Measurements from ENCODE around the gene SPPL3. TPM values are rescaled to one million over a fixed set of nuclear protein-coding genes. Genes with fewer than 3 reads are reported as not detected.

The SPPL3 gene
- total RNA-seq, 1 experiment from 2014 or later, result 32.5 TPM

- TF ChIP-seq STAT6 (CRISPR knock-in tag; conservative IDR thresholded peaks at IDR 0.05; ENCODE audit: low read depth), result no peak
- no peak for TF ChIP-seq GTF2I (CRISPR knock-in tag; conservative IDR thresholded peaks at IDR 0.05)
Observed at GRCh38 chr12:120719496-120720233, 184.5 kb downstream of the SPPL3 start (continued).

- H3K4me3 Mint-ChIP-seq, result no peak overlapping the region
- no peaks in the 10 kb centered on the region for H3K4me1 Mint-ChIP-seq
- DNase-seq (ENCODE audit: low spot score) (no peak), ATAC-seq (no peak)
- POLR2A ChIA-PET, result no interaction called here
- H3K9me3 Mint-ChIP-seq, result no peaks in the 10 kb centered on the region
- peaks cover 82% of the 10 kb centered on the region for H3K36me3 Mint-ChIP-seq
- H3K27me3 Mint-ChIP-seq (ENCODE audit: low read depth), result no peaks in the 10 kb centered on the region
- TF ChIP-seq ZNF232 (CRISPR knock-in tag; IDR thresholded peaks at IDR 0.05) (no peak), NR1H2 (CRISPR knock-in tag; IDR thresholded peaks at IDR 0.05) (no peak), IRF2 (CRISPR knock-in tag; IDR thresholded peaks at IDR 0.05; ENCODE audit: borderline replicate concordance, low read depth) (no peak), TEAD1 (CRISPR knock-in tag; IDR thresholded peaks at IDR 0.05) (no peak), NR3C1 (CRISPR knock-in tag; conservative IDR thresholded peaks at IDR 0.05; ENCODE audit: low read depth) (no peak), FOXP1 (CRISPR knock-in tag; IDR thresholded peaks at IDR 0.05; ENCODE audit: borderline replicate concordance) (no peak), RORB (CRISPR knock-in tag; IDR thresholded peaks at IDR 0.05) (no peak), GABPB1 (CRISPR knock-in tag; IDR thresholded peaks at IDR 0.05) (no peak), ZNF423 (CRISPR knock-in tag; IDR thresholded peaks at IDR 0.05) (no peak), CDX4 (CRISPR knock-in tag; IDR thresholded peaks at IDR 0.05; ENCODE audit: borderline replicate concordance) (no peak), CREB1 (CRISPR knock-in tag; IDR thresholded peaks at IDR 0.05) (no peak), FOXK1 (CRISPR knock-in tag; IDR thresholded peaks at IDR 0.05) (no peak), TP53 (CRISPR knock-in tag; IDR thresholded peaks at IDR 0.05) (no peak)
- TF ChIP-seq, protein P1, sequence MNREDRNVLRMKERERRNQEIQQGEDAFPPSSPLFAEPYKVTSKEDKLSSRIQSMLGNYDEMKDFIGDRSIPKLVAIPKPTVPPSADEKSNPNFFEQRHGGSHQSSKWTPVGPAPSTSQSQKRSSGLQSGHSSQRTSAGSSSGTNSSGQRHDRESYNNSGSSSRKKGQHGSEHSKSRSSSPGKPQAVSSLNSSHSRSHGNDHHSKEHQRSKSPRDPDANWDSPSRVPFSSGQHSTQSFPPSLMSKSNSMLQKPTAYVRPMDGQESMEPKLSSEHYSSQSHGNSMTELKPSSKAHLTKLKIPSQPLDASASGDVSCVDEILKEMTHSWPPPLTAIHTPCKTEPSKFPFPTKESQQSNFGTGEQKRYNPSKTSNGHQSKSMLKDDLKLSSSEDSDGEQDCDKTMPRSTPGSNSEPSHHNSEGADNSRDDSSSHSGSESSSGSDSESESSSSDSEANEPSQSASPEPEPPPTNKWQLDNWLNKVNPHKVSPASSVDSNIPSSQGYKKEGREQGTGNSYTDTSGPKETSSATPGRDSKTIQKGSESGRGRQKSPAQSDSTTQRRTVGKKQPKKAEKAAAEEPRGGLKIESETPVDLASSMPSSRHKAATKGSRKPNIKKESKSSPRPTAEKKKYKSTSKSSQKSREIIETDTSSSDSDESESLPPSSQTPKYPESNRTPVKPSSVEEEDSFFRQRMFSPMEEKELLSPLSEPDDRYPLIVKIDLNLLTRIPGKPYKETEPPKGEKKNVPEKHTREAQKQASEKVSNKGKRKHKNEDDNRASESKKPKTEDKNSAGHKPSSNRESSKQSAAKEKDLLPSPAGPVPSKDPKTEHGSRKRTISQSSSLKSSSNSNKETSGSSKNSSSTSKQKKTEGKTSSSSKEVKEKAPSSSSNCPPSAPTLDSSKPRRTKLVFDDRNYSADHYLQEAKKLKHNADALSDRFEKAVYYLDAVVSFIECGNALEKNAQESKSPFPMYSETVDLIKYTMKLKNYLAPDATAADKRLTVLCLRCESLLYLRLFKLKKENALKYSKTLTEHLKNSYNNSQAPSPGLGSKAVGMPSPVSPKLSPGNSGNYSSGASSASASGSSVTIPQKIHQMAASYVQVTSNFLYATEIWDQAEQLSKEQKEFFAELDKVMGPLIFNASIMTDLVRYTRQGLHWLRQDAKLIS (CRISPR knock-in tag; IDR thresholded peaks at IDR 0.05; ENCODE audit: borderline replicate concordance), result no peak
- TF ChIP-seq, protein P2, sequence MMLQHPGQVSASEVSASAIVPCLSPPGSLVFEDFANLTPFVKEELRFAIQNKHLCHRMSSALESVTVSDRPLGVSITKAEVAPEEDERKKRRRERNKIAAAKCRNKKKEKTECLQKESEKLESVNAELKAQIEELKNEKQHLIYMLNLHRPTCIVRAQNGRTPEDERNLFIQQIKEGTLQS (CRISPR knock-in tag; conservative IDR thresholded peaks at IDR 0.05), result no peak
- TF ChIP-seq, protein P3, sequence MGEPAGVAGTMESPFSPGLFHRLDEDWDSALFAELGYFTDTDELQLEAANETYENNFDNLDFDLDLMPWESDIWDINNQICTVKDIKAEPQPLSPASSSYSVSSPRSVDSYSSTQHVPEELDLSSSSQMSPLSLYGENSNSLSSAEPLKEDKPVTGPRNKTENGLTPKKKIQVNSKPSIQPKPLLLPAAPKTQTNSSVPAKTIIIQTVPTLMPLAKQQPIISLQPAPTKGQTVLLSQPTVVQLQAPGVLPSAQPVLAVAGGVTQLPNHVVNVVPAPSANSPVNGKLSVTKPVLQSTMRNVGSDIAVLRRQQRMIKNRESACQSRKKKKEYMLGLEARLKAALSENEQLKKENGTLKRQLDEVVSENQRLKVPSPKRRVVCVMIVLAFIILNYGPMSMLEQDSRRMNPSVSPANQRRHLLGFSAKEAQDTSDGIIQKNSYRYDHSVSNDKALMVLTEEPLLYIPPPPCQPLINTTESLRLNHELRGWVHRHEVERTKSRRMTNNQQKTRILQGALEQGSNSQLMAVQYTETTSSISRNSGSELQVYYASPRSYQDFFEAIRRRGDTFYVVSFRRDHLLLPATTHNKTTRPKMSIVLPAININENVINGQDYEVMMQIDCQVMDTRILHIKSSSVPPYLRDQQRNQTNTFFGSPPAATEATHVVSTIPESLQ (CRISPR knock-in tag; IDR thresholded peaks at IDR 0.05), result no peak
- no peak overlapping the region for H3K27ac Mint-ChIP-seq
- CTCF ChIA-PET, result no interaction called here
Observed at GRCh38 chr12:120719072-120719471, 185.1 kb downstream of the SPPL3 start.
